Measurements from ENCODE around the gene C21orf58. TPM values are rescaled to one million over a fixed set of nuclear protein-coding genes. Genes with fewer than 3 reads are reported as not detected.

The C21orf58 gene
- polyA plus RNA-seq, 1 donor, result 8.5 TPM

DNA sequence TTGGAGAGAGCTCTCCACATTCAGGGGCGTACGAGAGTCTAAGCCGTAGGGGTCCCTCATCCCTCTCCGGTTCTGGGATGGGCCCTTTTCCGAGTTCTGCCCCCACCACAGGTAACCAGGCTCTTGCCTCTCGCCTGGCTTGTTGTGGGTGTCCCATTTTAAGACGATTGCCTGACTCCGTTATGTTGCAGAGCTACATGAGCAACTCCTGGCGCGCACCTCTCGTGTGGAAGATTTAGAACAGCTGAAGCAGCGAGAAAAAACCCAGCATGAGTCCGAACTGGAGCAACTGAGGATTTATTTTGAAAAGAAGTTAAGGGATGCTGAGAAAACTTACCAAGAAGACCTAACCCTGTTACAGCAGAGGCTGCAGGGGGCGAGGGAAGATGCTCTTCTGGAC, 29.2 kb upstream of the C21orf58 start:
- DNase-seq, result no peak

DNA sequence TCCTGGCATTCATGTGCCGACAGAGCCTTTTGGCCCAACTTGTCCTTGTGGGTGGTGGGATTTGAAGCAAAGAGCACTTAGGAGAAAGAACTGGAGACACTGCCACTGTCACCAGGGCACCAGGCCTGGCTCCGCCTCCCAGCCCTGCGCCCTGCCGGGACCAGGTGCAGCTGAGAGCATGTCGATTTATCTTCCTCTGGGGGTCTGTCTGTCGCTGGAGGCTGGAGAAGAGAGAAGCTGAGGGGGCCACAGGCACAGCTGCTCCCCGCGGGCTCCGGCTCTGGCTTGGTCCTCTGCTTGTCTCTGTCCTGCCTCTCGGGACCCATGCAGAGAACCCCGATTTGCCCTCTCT, 28.5 kb upstream of the C21orf58 start:
- DNase-seq, result no peak

GRCh38 chr21:46351476-46352163, 27.9 kb upstream of the C21orf58 start:
- no peak for DNase-seq

DNA sequence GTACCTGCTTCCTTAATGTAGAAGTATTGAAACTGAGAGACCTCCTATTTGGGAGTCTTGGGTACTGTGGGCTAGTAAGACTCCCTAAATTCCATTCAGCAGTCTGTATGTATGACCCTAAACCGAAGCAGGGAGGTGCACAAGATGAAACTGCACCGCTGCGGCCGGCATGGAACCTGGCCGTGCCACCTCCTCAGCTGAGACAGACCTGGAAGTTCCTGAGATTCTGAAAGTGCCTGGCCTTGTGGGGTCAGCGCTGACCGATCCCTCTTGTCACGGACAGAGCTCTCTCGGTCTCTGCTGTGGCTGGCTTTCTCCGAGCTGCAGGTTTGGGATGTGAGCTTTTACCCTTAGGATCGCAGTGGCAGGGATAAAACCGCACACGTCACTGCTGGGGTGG, 27.3 kb upstream of the C21orf58 start:
- DNase-seq, result no peak

DNA sequence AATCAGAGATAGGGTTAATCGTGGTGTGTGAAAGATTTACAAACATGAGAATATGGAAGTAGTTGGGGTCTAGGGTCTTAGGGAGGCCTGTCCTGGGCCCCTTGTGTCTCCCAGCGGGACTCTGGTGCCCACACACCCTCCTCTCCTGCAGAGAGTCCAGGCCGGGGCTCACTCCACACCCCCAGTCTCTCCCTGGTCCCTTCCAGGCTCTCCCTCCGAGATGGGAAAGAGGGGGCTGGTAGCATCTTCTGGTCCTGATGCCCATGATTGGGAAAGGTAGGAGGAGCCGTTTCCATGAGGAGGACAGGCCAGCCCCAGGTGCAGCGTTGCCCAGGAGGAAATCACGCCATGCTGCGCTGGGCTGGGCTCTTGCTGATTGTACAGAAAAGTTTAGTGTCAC, 26.9 kb upstream of the C21orf58 start:
- no peak for DNase-seq

DNA sequence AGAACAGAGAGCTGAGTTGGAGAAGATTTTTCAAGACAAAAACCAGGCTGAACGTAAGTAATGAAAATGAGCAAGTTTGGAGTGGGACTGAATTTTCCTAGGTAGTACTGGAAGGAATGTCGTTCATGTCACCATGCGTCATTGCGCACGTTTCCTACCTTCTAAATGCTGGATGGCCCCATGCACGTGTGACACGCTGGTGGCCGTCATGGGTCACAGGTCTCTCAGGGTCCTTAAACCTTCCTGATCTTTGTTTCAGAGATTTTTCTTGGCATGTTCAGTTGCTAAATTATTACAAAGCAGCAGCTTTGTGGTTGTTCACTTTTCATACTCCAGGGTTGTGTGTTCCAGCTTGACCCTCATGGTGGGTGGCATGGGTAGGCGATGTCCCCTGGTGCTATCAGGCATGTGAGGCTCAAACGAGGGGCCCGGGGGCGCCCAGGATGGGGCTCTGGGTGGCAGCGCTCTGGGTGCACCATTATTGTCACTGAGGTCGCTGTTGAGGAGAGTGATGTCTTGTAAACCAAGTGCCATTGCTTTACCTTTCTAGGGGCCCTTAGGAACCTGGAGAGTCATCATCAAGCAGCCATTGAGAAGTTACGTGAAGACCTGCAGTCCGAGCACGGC, 25.6 kb upstream of the C21orf58 start:
- DNase-seq, result no peak

DNA sequence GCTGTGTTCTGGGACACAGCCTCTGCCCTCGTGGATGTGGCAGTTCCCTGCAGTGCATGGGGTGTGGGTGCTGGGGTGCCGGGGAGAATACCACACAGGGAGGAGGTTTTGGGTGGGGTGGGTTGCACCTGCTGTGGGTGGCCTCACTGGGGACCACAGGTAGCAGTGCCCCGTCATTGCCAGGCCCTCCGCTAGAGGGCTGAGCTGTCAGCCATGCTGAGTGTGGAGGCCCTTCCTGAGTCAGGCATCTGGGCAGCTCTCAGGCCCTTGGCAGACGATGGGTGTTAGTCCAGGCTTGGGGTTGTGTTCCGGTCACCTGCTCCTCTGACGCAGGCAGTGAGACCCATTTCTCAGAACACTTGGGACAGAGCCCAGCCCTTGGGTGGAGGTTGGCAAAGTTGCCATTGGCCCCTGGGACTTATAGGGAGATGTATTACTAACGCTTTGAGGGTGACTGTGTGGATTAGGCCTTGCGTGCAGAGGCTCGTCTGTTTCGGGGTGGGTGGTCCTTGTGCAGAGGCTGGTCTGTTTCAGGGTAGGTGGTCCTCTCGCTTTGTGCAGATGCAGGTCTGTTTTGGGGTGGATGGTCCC, 24.2 kb upstream of the C21orf58 start:
- DNase-seq, result no peak

GRCh38 chr21:46347203-46347550, 23.5 kb upstream of the C21orf58 start:
- no peak for DNase-seq

- no peak for DNase-seq
These were observed 22.9 kb upstream of the C21orf58 start for GRCh38 chr21:46346296-46347202.

DNA sequence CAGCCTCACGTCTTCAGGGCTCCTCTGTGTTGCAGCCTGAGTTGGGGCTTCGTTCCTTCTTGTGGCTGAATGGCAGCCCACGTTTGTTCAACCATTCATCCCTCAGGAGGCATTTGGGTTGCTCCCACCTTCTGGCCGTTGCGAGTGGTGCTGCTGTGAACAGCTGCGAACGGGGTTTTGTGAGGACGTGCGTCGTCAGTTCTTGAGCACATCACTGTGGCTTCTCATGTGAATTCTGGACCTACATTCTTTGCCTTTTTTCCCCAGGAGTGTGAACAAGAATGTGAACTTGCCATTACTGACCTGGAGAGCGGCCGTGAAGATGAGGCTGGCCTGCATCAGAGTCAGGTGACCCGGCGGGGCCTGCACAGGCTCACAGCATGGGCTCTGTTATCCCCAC, 22.2 kb upstream of the C21orf58 start:
- no peak for DNase-seq

DNA sequence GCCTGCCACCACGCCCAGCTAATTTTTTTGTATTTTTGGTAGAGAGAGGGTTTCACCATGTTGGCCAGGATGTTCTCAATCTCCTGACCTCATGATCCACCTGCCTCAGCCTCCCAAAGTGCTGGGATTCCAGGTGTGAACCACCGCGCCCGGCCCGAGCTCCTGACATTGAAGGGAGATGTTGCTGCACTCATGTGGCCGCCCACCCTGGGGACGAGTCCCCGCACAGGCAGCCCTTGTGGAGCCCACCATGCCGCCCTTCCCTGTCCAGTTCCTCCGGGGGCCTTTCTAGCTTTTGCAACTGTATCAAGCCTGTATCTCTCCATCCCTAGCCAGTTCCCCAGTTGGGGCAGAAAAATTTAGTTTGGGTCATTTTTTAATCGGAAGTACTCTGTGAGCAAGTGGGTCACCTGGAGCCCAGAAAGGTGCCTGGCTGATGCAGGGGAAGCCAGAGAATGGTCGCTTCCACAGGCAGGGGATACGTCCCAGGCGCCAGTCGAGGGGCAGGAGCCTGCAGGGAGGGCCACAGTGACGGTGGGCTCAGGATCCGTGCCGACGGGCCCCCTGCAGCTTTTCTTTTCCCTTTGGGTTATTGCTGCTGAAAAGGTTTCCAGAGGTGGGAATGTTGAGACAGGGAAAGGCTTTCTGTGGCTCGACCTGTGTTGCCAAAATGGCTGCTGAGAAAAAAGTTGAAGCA, 20.7 kb upstream of the C21orf58 start:
- DNase-seq, result no peak

GRCh38 chr21:46340998-46341397, 17.3 kb upstream of the C21orf58 start:
- no peak for DNase-seq

GRCh38 chr21:46336603-46337002, 12.9 kb upstream of the C21orf58 start:
- DNase-seq, result no peak

GRCh38 chr21:46334351-46335140, 10.9 kb upstream of the C21orf58 start:
- DNase-seq, result no peak

- no peak for DNase-seq
These were observed 6.1 kb upstream of the C21orf58 start for GRCh38 chr21:46329796-46330195.

DNA sequence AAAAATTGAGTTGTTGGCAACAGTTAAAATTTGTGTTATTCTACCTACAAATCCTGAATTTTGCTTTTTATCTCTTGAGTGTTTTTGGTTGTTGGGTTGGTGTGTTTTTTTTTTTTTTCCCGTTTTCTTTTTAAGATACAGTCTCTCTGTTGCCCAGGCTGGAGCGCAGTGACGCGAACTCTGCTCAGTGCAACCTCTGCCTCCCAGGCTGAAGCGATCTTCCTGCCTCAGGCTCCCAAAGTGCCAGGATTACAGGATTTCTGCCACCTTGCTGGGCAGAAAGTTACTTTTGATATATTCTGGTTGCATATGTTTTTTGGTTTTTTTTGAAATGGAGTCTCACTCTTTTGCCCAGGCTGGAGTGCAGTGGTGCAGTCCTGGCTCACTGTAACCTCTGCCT, 4.5 kb upstream of the C21orf58 start:
- DNase-seq, result no peak

DNA sequence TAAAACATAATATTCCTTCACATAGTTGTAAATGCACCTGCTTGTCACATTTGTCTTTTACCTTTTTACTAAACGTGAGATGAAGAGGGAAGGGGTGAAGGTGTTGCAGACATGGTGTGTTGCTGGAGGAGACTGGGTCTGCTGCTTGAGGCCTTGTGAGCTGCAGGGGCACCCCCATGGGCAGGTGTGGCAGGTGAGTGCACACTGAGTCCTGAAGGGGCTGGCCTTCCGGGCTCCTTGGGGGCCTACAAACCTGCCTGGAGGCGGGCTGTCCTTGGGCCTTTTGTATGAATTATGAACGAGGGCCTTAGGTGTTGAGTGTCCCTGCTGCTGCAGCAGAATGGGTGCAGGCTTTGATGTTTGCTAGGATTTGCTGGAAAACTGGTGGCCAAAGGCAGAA, 4.0 kb upstream of the C21orf58 start:
- no peak for DNase-seq

DNA sequence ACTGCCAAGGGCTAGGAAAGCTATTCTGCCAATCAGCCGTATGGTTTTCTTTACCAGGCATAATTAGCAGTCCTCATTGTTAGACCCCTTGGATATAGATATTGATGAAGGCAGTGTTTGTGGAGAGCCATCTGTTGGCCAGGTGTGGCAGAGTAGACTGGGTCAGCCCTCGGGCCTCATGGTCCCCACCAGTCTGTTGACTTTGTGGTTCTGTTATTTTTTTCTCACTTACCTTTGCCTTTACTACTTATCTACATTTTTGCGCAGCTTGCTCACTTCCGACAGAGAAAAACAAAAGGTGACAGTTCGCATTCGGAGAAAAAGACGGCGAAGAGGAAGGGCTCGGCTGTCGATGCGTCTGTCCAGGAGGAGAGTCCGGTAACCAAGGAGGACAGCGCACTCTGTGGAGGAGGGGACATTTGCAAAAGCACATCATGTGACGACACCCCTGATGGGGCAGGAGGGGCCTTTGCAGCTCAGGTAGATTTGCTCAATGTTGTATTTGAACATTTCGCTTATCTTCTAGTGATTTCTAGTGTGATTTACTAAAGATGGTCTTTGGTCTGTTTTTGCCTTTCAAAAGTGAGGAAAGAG, 2.5 kb upstream of the C21orf58 start:
- no peak for DNase-seq

GRCh38 chr21:46325073-46325912, 1.6 kb upstream of the C21orf58 start:
- DNase-seq, result peak; percentile 46

DNA sequence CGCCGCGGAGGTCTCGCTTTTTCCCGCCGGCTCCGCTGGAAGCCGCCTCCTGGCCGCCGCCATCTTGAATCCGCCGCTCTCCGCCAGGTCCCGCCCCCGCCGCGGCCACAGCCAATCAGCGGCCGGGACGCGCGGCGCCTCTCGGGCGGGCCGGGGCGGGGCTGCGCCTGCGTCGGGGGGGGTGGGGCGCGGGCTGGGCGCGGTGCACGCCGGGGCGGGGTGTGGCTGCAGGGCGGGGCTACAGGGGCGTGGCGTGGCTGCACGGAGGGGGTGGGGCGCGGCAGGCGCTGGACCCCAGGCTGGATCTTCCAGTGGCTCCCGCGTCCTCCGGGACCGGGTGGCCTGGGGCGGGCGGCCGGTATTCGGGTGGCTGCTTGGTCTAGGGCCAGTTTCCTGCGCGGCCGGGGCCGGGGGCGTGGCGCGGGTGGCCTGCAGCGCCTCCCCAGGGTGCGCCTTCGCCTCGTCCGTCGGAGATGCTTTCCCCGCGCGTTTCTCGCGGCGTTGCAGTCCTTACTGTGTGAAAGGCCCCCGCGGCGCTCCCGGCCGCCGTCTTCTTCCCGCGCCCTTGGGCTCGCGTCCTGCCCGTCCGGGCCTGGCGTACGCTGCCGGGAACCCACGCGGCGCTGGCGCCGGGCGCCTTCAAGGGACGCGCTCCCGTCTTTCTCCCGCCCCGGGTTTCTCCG, 861 bp upstream of the C21orf58 start:
- peak; percentile 91 for DNase-seq
